HG02973 (cell line): ENCODE measurements around the gene XRCC4.
A peak's percentile ranks its signal among the peaks of the same experiment; 100 is the strongest.
"Not testable (repeated sequence)": the region's sequence is repeated elsewhere in the genome, so short reads cannot be mapped to it uniquely, and the experiment has no call there.

Experiments
- ATAC-seq: cut with Tn5 transposase; IDR thresholded peaks from one replicate; pipeline ENCODE4 v1.9.1; 2021; ENCODE audit warnings: moderate library complexity; ENCODE audit not compliant: unreplicated experiment

Gene XRCC4

GRCh38 chr5:83256091-83256780 is 178.9 kb downstream of the XRCC4 start:
- ATAC-seq: no peak

- not testable (repeated sequence) for ATAC-seq
These were observed 180.3 kb downstream of the XRCC4 start for GRCh38 chr5:83257684-83258083.

- no peak for ATAC-seq
These were observed 188.0 kb downstream of the XRCC4 start for GRCh38 chr5:83265318-83265717.

DNA sequence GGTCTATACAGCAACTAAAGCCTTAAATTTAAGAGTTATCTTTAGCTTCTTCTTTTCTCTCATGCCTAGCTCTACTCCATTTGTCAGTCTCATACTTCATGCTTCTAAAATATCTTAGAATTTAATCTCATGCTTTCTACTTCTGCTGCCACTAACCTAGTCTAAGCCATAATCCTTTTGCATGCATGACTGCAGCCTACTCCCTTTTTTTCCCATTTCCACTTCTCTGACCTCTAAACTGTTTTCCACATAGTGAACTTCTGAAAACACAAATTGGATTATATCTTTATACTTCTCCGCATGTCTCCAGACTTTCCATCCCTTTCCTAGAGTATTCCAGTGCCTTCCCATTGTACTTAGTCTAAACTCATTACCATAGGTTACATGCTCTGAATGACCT is 193.0 kb downstream of the XRCC4 start:
- no peak for ATAC-seq

- ATAC-seq: no peak
These were observed 199.8 kb downstream of the XRCC4 start for GRCh38 chr5:83277154-83277553.

DNA sequence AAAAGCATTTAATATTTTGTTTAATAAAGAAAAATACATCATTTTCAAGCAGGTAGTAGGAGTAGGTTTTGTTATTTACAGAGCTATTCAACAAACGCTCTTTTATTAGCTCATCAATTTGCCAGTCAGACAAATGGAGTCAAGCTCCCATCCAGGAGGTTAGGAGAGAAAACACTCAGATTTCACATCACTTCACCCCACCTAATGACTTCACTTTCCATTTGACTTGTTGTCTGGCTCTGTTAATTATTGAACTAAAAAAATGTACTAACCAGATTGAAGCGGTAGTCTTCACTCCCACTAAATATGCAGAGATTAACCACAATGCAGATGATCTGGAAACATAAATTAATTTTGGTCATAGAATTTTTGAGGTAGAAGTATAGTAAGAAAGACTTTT is 200.6 kb downstream of the XRCC4 start:
- ATAC-seq: no peak

GRCh38 chr5:83281176-83281575 is 203.8 kb downstream of the XRCC4 start:
- ATAC-seq: no peak

DNA sequence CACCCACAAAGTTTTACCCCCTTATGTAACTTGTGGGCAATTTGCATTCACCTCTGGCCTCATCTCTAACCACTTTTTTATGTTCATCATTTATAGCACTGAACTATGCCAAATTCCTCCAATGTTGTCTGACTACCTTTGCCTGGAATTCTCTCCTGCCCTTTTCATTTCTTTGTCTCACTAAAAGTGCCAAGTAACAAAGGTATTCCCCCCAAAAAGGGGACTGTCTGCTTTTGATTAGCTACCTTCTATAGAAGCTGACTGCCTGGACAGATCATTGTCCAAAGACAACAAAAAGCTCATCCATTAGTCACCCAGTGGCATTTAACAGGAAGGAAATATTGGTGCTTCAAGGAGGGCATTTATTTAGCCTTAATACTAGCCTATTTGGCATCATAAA is 204.3 kb downstream of the XRCC4 start:
- no peak for ATAC-seq

- no peak for ATAC-seq
These were observed 206.4 kb downstream of the XRCC4 start for GRCh38 chr5:83283761-83284160.

DNA sequence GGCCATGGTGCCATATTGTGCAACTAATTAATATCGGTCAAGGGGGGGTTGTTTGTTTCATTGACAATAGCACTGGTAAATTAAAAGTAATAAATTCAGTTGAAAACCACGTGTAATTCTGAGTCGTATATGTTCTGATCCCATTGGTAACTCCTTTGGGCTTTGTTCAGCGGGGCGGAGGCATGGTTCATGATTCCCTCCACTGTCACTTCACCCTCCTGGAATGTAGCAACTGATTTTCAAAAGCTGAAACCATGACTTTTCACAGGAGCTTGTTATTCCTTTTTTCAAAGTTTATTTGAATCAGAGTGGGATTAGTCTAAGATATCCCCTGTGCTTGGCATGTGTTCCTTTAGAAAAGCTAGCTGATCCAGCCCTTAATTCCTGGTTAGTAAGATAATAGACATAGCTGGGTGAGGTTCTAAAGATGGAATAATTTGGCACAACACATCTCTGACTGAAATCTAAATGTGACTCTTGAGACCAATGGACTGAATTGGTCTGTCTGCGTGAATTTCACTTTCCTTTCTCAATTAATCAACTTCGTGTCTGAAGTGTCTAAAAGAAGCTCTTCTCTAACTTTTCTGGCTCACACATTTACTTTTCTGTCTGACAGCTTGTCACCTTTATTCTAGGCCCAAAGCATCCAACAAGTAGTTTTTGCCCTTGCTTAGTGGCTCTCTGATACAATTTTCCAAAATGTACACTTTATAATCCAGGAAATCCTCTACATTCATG is 208.5 kb downstream of the XRCC4 start:
- ATAC-seq: no peak

DNA sequence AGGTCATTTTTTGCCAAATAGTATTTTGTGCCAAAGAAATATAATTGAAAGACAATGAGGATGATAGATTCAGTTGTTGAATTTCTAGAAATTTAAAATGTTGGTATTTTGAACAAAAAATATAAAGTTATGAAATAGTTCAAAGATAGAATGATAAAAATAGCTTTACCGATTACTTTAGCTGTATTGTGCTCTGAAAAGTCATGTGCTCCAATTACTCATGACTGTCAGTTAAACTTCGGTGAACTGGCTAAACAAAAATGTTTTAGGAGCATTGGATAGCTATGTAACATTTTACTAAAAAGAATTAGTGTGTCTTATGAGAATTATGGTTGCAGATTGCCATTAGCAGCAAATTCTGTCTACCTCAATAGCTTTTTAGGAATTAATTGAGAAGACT is 216.9 kb downstream of the XRCC4 start:
- no peak for ATAC-seq

DNA sequence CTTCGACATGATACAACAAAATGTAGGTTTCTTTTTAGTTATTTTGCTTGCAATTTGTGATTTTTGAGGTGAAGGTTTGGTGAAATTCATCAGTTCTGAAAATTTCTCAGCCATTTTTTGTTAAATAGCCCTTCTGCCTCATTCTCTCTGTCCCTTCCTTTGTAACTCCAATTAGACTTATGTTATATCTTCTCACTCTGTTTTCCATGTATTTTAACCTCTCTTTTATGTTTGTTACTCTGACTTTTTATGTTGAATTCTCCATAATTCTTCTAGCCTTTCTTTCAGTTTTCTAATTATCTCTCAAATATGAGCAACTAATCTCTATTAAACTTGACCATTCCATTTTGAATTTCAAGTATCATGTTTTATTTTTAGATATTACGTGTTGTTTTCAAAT is 222.0 kb downstream of the XRCC4 start:
- no peak for ATAC-seq

DNA sequence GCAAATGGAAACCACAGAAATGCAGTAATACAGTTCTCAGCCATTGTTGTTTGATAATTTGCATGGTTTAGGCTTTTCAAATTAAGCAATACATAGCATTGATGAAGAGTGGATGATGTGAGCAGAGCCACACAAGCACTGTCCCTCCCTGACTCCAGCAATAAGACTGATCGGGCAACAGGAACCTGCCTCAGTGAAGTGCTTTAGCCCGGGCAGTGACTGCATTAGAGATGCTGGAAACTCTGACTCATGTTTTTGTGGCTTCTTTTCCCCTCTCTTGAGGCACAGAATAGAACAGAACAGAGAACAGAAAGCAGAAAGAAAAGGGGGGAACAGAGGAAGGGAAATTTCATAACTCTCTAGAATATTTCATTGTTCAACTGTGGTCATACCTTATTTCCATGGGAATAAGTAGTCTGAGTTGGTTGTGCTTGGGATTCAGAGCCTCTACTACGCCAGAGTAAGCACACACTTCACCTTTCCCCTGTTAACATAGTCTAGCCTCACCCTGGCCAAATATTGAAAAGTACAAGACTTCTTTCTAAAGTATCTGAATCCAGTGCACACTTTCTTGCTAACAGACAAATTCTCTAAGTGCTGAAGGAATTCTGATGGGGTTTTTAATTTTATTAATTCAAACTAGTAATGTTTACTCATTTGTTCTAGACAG is 229.4 kb downstream of the XRCC4 start:
- peak; percentile 97 for ATAC-seq

DNA sequence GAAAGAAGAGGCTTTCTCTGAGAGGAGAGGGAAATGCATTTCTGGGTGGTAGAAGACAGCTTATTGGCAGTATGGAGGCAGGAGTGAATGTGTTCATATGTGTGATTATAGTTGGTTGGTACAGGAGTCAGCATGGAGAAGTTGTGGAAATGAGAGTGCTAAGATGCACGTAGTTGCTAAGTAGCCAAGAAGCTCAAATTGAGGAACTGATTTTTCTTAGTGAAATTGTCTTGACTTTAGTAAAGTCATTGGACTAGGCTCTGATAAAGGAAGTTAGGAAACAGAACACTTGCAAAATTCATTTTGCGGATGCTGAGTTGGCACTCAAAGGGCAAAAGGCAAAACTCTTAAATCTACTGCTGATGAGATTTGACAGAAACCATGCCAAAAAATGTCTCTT is 235.3 kb downstream of the XRCC4 start:
- no peak for ATAC-seq

DNA sequence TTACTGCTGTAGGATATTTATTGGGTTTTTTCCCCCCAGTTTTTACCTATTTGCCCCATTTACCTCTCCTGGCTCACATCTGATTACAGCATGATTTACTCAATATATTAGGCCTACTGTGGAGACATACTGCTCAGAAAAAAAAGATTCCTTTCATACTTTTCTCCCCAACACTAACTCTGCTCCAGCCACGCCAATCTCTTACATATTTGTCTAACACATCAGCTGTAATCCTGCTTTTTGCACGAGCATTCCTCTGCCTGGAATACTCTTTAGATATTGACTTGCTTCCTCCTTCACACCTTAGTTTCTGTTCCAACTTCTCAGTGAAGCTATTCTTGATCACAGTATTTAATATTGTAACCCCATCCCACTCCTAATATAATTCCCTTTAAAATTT is 236.1 kb downstream of the XRCC4 start:
- no peak for ATAC-seq

GRCh38 chr5:83321483-83322055 is 244.2 kb downstream of the XRCC4 start:
- ATAC-seq: no peak

DNA sequence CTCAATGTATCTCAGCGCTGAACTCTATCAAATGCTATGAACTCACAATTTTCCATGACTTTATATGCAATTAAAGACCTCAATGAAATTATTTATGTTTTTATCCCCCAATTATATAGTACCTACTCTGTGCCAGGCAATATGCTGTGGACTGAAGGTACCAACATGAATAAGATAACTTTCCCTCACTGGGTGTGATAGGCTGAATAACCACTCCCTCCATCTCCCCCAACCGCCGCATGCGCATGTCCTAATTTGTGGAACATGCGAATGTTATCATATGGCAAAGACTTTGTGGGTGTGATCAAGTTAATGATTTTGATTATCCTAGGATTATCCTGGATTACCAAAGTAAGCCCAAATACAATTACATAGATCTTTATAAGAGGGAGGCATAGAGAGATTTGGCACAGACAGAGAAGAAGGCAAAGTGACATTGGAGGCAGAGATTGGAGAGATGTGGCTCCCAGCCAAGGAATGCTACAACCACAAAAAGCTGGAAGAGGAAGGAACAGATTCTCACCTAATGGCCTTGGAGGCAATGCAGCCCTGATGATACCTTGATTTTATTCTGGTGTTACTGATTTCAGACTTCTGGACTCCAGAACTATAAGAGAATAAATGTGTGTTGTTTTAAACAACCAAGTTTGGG is 245.1 kb downstream of the XRCC4 start:
- ATAC-seq: no peak

GRCh38 chr5:83323557-83324180 is 246.3 kb downstream of the XRCC4 start:
- no peak for ATAC-seq

DNA sequence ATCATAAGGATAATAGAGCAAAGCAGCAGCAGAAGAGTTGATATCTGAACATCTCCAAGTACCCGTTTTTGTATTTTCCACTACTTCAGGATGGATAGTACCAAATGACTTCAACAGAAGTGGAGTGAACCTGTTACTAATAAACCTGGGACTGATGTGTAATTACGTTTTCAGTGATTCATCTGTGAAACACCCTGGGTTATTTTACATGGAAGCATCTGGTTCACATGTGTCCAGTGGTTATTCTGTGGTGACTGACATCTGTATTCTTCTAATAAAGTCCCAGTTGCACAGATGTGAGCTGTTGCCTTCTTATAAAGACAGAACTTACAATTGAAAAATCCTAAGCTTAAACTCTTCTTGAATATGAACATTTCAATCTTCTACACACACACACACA is 254.5 kb downstream of the XRCC4 start:
- ATAC-seq: no peak

- ATAC-seq: no peak
These were observed 260.2 kb downstream of the XRCC4 start for GRCh38 chr5:83337453-83338035.
